Heart left ventricle (tissue), 16 donors: ENCODE data around the gene TNRC6C. TPM values are rescaled to one million over a fixed set of nuclear protein-coding genes. Genes with fewer than 3 reads are reported as not detected.
A peak's percentile ranks its signal among the peaks of the same experiment; 100 is the strongest.

Experiments used
- ATAC-seq, 4 donors: fragments of 200-7000 bp; cut with Tn5 transposase; one replicate each; pipeline ENCODE4 v1.9.1; 2020 to 2022; ENCODE audit warnings: moderate library complexity in 4 of 4, mild to moderate bottlenecking in 3 of 4, moderate number of reproducible peaks in 1 of 4
- DNase-seq, 5 donors: peaks; one replicate each; pipeline ENCODE4 v3.0.0-alpha.2; 2020
- H3K27ac ChIP-seq, 12 donors: fragments of 200-600 bp; sonication (generic) in 4 of 12; one replicate each; pipeline versions ENCODE4 v1.5.0 to v1.8.0; 2016 to 2022; ENCODE audit warnings: mild to moderate bottlenecking in 2 of 12
- H3K27me3 ChIP-seq, 9 donors: fragments of 200-600 bp; sonication (generic) in 2 of 9; one replicate each; pipeline versions ENCODE4 v1.5.1 to v1.8.0; 2016 to 2022; ENCODE audit warnings: mild to moderate bottlenecking in 3 of 9
- H3K36me3 ChIP-seq, 9 donors: fragments of 200-600 bp; sonication (generic) in 2 of 9; one replicate each; pipeline versions ENCODE4 v1.5.0 to v1.8.0; 2018 to 2022; ENCODE audit warnings: mild to moderate bottlenecking in 2 of 9
- H3K4me1 ChIP-seq, 12 donors: fragments of 200-600 bp; sonication (generic) in 4 of 12; one replicate each; pipeline versions ENCODE4 v1.5.0 to v1.8.0; 2016 to 2022; ENCODE audit warnings: mild to moderate bottlenecking in 3 of 12
- H3K4me3 ChIP-seq, 12 donors: fragments of 200-600 bp; sonication (generic) in 4 of 12; one replicate each; pipeline versions ENCODE4 v1.5.0 to v1.8.0; 2017 to 2022; ENCODE audit warnings: mild to moderate bottlenecking in 9 of 12, moderate library complexity in 4 of 12
- H3K9me3 ChIP-seq, 12 donors: fragments of 200-600 bp; sonication (generic) in 4 of 12; one replicate each; pipeline versions ENCODE4 v1.5.0 to v1.8.0; 2016 to 2022; ENCODE audit warnings: mild to moderate bottlenecking in 1 of 12
- CTCF ChIP-seq, 12 donors: fragments of 200-600 bp; sonication (generic) in 4 of 12; IDR thresholded peaks; one replicate each; pipeline versions ENCODE4 v1.5.0 to v1.8.0; 2018 to 2022; ENCODE audit warnings: antibody characterized with exemption in 12 of 12, mild to moderate bottlenecking in 5 of 12
- POLR2A ChIP-seq, 2 donors: fragments of 450-650 bp; IDR thresholded peaks; one replicate each; pipeline ENCODE4 v1.6.1; 2017; ENCODE audit warnings: antibody characterized with exemption in 2 of 2, mild to moderate bottlenecking in 2 of 2, moderate library complexity in 2 of 2
- WGBS, 4 donors: extraction: QIAGEN DNeasy Blood & Tissue Kit in 2 of 4; methylation state at CpG; one replicate each; pipeline versions ENCODE4 v1.1.5 to v1.1.7; 2013 to 2018; 5-methylcytosine and 5-hydroxymethylcytosine counted together
- intact Hi-C, 10 donors: fragments of 100-400 bp; cut with DNase I; formaldehyde crosslinking; loops; one replicate each; pipeline versions ENCODE4 v1.11.1 to v1.14.2; 2022
- polyA plus RNA-seq, 2 donors: library from polyadenylated mRNA; stranded (reverse); fragments of 200-250 nt; gene quantifications; one replicate each; pipeline ENCODE4 v1.2.3, GENCODE V29; 2013
- total RNA-seq, 9 donors: library from RNA; depleted of rRNA in 2 of 9; stranded (reverse); fragments of >200 nt in 2 of 9; fragmentation: NEBNext Ultra II Directional in 3 of 9; extraction: Animal tissue kit (Norgen Biotek cat#: 25700) in 3 of 9; gene quantifications; one replicate each; pipeline versions ENCODE4 v1.1.0 to v1.2.4, GENCODE V29; 2016 to 2023
- donor health status: ischemic (EF 13 %, LVEDD 7.1; RV severe dilation, severe dysfunction).
- donor health status: healthy with polysubstance abuse.
- donor health status: DM: no; HTN: yes; CAD: no.
- donor health status: DM: no; HTN: no; CAD: no.
- donor health status: ischemic (EF 25% LVEDD 6.9; RV normal size, moderate dysfunction).
- donor health status: ischemic (EF 25% LVEDD 5.7; RV mildly dilated, moderate dysfunction).
- donor health status: healthy.
- donor health status: DM: yes; HTN: yes; CAD: no.
- donor health status: ischemic (EF 35%, LVEDD 5.7; RV mildly dilated, moderate dysfunction).
- donor health status: nonischemic (EF 11% LVEDD 7.7; RV severe dilation, severe dysfunction).
- donor health status: DM: yes; HTN: yes; CAD: no.
- donor health status: PGD.
- donor health status: ischemic (EF 29% LVEDD 5.4; RV normal size, mild dysfunction).
- donor health status: nonischemic (EF 23%, LVEDD 6.1; RV moderate dilation, normal function).

The TNRC6C gene
- total and polyA plus RNA-seq, 11 donors = 7.7 to 24.7 (median 19.0) TPM

DNA sequence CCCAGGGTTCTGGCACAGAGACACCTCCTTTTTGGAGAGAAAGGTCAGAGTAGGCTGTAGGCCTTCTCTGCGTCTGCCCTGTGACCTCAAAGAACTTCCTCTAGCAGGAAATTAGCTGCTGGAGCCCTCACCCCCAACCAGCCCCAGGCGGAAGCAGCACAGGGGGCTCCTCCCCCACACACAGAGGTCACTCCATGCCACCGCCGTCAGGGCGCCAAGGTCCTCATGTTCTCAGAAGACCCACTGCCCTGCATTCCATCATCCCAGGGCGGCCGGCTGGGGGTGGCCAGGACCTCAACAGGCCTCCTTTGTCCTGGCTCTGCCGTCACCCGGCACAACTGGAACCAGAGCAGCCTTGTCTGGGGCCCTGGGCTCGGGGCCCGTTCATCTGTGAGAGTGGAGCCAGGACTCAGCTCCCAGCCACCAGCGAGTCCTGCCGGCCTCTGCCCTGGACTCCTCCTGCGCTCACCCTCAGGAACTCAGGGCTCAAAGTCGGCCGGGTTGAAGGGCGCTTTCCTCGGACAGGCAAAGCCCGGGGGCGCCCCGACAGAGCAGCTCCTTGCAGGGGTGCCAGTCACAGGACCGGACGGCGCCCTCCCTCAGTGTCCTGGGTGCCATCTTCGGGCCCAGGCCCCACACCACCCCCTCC is 168.9 kb downstream of the TNRC6C start:
- ATAC-seq = peak; percentile 42 to 70 (median 48)
- 4 to 10% (median 6%) methylated on average over 14 to 25 of the region's 25 CpGs for WGBS, 4 donors
- Histone ChIP-seq H3K4me1 (peaks cover 14 to 83% (median 60%) of the 10 kb centered on the region in 12 donors), H3K4me3 (peak overlapping the region; percentile 71 to 98 (median 88)), H3K9me3 (no peaks in the 10 kb centered on the region), H3K36me3 (peaks cover 0 to 43% (median 17%) of the 10 kb centered on the region in 9 donors), H3K27ac (peak overlapping the region; percentile 76 to 98 (median 94)), H3K27me3 (peaks cover 0 to 4% (median 0%) of the 10 kb centered on the region in 9 donors)
- intact Hi-C loops = loop anchor here in 8 of 10 donors (5.0 kb wide), 3 partner anchors 45 to 125 kb away; no protein-coding TSS in a partner anchor
- no peak for TF ChIP-seq CTCF (IDR thresholded peaks at IDR 0.05)
- peak; percentile 81 to 88 (median 85) for DNase-seq

- TF ChIP-seq POLR2A (IDR thresholded peaks at IDR 0.05) = no peak
- no peak for TF ChIP-seq CTCF (IDR thresholded peaks at IDR 0.05)
- Histone ChIP-seq H3K27ac (peak overlapping the region; percentile 76 to 98 (median 94)), H3K9me3 (no peaks in the 10 kb centered on the region), H3K36me3 (peaks cover 0 to 40% (median 11%) of the 10 kb centered on the region in 9 donors), H3K4me1 (peaks cover 14 to 86% (median 60%) of the 10 kb centered on the region in 12 donors), H3K4me3 (peak overlapping the region; percentile 71 to 98 (median 88)), H3K27me3 (peaks cover 0 to 4% (median 0%) of the 10 kb centered on the region in 9 donors)
- DNase-seq = peak in 1 of 5 donors; percentile 43
- 3 to 14% (median 4%) methylated on average over 6 to 39 of the region's 39 CpGs for WGBS, 4 donors
- intact Hi-C loops = loop anchor here in 8 of 10 donors (5.0 kb wide), 3 partner anchors 44 to 124 kb away; no protein-coding TSS in a partner anchor
- ATAC-seq = peak; percentile 9 to 27 (median 14)
These were observed 169.5 kb downstream of the TNRC6C start for GRCh38 chr17:78127888-78128550.

- Histone ChIP-seq H3K9me3 (no peaks in the 10 kb centered on the region), H3K27ac (peak within 1 kb of the TSS; percentile 76 to 98 (median 94)), H3K4me1 (peaks cover 14 to 91% (median 63%) of the 10 kb centered on the region in 12 donors), H3K4me3 (peak within 1 kb of the TSS; percentile 71 to 98 (median 88)), H3K36me3 (peaks cover 0 to 36% (median 5%) of the 10 kb centered on the region in 9 donors), H3K27me3 (peaks cover 0 to 4% (median 0%) of the 10 kb centered on the region in 9 donors)
- peak in 3 of 4 donors; percentile 13 to 38 (median 18) for ATAC-seq
- intact Hi-C loops = loop anchor here in 8 of 10 donors (5.0 kb wide), 3 partner anchors 44 to 124 kb away; no protein-coding TSS in a partner anchor
- DNase-seq = peak; percentile 62 to 78 (median 72)
- 3 to 11% (median 4%) methylated on average over 22 to 53 of the region's 54 CpGs for WGBS, 4 donors
- TF ChIP-seq POLR2A (IDR thresholded peaks at IDR 0.05) = peak in 1 of 2 donors; percentile 53
- TF ChIP-seq CTCF (IDR thresholded peaks at IDR 0.05) = no peak
These were observed 170.2 kb downstream of the TNRC6C start, which contains the start of gene TMC6 for GRCh38 chr17:78128551-78129350. TSS of gene TMC6 (minus strand) at chr17:78128755. CDS start at chr17:78126832, 1,923 bp downstream.
